ENCODE results near the gene OR4K5.
"Not testable (repeated sequence)": the region's sequence is repeated elsewhere in the genome, so short reads cannot be mapped to it uniquely, and the experiment has no call there.

Gene OR4K5

DNA sequence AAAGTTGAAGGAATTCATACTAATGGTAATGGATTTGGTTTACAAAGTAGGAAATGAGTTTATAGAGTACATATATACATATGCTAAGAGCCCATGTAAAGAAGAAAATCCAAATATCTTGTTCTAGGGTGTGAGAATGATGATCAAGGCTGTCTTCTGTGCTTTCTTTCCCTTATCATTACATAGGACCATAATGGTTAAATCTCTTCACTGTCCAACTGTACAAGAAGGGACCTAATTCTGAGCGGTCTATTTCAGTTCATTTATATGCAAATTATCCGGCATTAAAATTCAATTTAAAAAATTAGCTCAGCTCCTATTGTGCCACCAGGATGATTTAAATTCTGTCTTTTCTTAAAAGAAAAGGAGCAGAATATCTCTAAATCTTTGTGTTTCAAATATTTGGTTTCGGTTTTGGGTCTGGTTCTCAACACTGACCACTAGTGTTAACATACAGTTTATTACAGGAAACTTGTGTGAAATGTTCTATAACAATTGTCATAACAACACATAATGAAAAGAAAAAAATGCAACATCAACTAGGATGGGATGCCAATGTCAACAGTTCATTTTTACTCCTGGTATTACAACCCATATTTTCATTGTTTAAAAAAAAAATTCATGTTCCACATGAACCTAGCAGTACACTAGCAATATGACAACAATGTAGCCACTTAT is 27.1 kb downstream of the OR4K5 start:
- DNase-seq (ENCODE audit: low read depth), result no peak
- H3K4me3 ChIP-seq (ENCODE audit: low read length), result no peak overlapping the region
- no peak for TF ChIP-seq CTCF (conservative IDR thresholded peaks at IDR 0.05; ENCODE audit: low read length)

DNA sequence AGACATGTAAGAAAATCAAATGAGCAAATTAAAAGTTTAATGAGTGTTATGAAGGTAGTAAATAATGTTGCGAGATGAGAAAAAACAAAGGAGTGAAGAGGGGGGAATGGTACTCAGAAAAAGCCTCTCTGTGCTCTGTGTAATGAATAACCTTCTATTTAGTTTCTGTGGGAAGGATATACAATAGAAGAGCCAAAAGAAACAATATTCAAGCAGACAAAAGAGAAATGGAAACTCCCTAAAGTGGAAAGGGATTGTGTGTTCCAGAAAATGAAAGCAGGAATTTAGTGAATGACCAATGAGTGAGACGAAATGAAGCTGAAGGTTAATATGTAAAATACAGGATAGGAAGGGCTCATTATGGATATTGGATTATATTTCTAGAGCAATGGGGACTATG is 28.8 kb downstream of the OR4K5 start:
- H3K4me3 ChIP-seq (ENCODE audit: low read length), result no peak overlapping the region

DNA sequence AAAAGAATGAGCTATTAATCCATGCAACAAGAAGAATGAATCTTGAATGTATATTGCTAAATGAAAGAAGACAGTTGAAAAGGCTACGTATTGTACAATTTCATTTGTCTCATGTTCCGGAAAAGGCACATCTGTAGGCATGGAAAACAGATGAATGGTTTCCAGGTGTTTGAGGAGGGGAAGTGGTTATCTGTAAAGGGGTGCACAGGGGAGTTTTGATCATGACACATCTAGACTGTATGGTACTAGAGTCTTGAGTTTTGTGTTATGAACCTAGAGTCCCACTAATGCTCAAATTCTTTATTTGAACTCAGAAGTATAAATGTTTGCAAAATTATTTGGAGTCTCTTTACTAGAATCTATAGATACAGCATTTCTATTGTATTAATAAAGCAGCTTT is 49.3 kb downstream of the OR4K5 start:
- not testable (repeated sequence) for H3K4me3 ChIP-seq (ENCODE audit: low read length); DNase-seq (ENCODE audit: low read depth)

More for the DNA sequence above, 28.8 kb downstream of the OR4K5 start:
- no peak for TF ChIP-seq CTCF (conservative IDR thresholded peaks at IDR 0.05; ENCODE audit: low read length)
- no peak for DNase-seq (ENCODE audit: low read depth)

All from AG10803 (cell line).